GM18508 (cell line): Measurements from ENCODE around the gene SLX1A.
"Not testable (repeated sequence)": the region's sequence is repeated elsewhere in the genome, so short reads cannot be mapped to it uniquely, and the experiment has no call there.

Source experiments
- ATAC-seq: cut with Tn5 transposase; IDR thresholded peaks from one replicate; pipeline ENCODE4 v1.9.1; 2021; ENCODE audit warnings: moderate number of reproducible peaks; ENCODE audit not compliant: insufficient read depth, unreplicated experiment

Gene SLX1A

GRCh38 chr16:30207063-30207704 lies 13.5 kb downstream of the SLX1A start:
- ATAC-seq, result not testable (repeated sequence)

- not testable (repeated sequence) for ATAC-seq
Measured at GRCh38 chr16:30209032-30209431, 15.4 kb downstream of the SLX1A start.

GRCh38 chr16:30211414-30211813 lies 17.7 kb downstream of the SLX1A start:
- ATAC-seq, result not testable (repeated sequence)

- not testable (repeated sequence) for ATAC-seq
Measured at GRCh38 chr16:30217082-30217481, 23.4 kb downstream of the SLX1A start.
